BE2C (cell line): ENCODE measurements around the gene KHDC1.
"Not testable (repeated sequence)": the region's sequence is repeated elsewhere in the genome, so short reads cannot be mapped to it uniquely, and the experiment has no call there.

ENCODE experiments used
- DNase-seq: peaks from one replicate; pipeline ENCODE4 v3.0.0-alpha.2; 2020
- H3K27me3 ChIP-seq: fragments of 250-450 bp; sonication (Bioruptor Pico); 2 replicates; pipeline ENCODE4 v1.5.1; 2020; ENCODE audit warnings: mild to moderate bottlenecking
- H3K36me3 ChIP-seq: fragments of 250-450 bp; sonication (Bioruptor Pico); 2 replicates; pipeline ENCODE4 v1.5.1; 2020; ENCODE audit warnings: mild to moderate bottlenecking
- H3K4me1 ChIP-seq: fragments of 250-450 bp; sonication (Bioruptor Pico); 2 replicates; pipeline ENCODE4 v1.5.1; 2020
- H3K4me3 ChIP-seq: 2 replicates; pipeline ENCODE4 v1.5.1; 2011; ENCODE audit warnings: low read depth, low read length
- H3K9me3 ChIP-seq: fragments of 250-450 bp; sonication (Bioruptor Pico); 2 replicates; pipeline ENCODE4 v1.5.1; 2020
- TF ChIP-seq, protein P1 (sequence below): IDR thresholded peaks from 2 replicates; pipeline ENCODE4 v1.5.1; 2012; ENCODE audit warnings: mild to moderate bottlenecking, low read depth, low read length

The KHDC1 gene

DNA sequence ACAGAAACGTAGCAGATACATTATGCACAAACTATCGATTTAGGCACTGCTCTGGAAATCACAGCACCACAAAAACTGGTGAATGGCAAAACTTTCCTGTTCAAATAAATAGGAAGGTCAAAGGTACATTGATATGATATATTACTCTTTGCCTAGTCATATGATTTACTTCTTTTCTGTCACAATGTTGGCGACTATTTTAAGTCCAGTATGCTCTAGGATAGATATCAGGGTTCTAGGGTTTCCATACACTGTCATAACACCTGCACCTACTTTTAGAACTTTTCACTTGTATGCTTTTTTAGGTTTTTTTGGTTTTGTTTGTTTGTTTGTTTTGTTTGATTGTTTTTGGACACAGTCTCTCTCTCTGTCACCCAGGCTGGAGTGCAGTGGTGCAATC lies 62.7 kb downstream of the KHDC1 start:
- Histone ChIP-seq H3K4me1 (no peaks in the 10 kb centered on the region), H3K27me3 (no peaks in the 10 kb centered on the region), H3K4me3 (no peak overlapping the region), H3K9me3 (no peaks in the 10 kb centered on the region), H3K36me3 (no peaks in the 10 kb centered on the region)
- no peak for DNase-seq
- TF ChIP-seq, protein P1, sequence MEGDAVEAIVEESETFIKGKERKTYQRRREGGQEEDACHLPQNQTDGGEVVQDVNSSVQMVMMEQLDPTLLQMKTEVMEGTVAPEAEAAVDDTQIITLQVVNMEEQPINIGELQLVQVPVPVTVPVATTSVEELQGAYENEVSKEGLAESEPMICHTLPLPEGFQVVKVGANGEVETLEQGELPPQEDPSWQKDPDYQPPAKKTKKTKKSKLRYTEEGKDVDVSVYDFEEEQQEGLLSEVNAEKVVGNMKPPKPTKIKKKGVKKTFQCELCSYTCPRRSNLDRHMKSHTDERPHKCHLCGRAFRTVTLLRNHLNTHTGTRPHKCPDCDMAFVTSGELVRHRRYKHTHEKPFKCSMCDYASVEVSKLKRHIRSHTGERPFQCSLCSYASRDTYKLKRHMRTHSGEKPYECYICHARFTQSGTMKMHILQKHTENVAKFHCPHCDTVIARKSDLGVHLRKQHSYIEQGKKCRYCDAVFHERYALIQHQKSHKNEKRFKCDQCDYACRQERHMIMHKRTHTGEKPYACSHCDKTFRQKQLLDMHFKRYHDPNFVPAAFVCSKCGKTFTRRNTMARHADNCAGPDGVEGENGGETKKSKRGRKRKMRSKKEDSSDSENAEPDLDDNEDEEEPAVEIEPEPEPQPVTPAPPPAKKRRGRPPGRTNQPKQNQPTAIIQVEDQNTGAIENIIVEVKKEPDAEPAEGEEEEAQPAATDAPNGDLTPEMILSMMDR = no peak

DNA sequence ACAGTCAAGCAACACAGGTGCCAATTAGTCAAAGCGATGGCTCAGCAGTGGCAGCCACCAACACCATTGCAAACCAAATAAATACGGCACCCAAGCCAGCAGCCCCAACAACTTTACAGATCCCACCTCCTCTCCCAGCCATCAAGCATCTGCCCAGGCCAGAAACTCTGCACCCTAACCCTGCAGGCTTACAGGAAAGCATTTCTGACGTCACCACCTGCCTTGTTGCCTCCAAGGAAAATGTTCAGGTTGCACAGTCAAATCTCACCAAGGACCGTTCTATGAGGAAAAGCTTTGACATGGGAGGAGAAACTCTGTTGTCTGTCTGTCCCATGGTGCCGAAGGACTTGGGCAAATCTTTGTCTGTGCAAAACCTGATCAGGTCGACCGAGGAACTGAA lies 68.3 kb downstream of the KHDC1 start:
- no peaks in the 10 kb centered on the region for H3K36me3 ChIP-seq
- TF ChIP-seq, protein P1 = no peak
- H3K4me1 ChIP-seq = no peaks in the 10 kb centered on the region
- no peak overlapping the region for H3K4me3 ChIP-seq
- DNase-seq = no peak
- H3K9me3 ChIP-seq = no peaks in the 10 kb centered on the region
- no peaks in the 10 kb centered on the region for H3K27me3 ChIP-seq

DNA sequence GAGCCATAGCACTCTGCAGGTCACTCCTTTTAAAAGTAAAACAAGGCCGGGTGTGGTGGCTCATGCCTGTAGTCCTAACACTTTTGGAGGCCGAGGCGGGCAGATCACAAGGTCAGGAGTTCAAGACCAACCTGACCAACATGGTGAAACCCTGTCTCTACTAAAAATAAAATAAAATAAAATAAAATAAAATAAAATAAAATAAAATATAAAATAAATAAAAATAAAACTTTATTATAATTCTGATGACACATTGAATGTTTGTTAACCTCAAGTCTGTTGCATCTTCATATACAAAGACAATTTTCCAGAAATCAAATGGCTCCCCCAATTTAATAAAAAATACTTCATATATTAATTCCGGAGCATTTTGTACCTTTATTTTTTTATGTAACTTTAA lies 69.7 kb downstream of the KHDC1 start:
- H3K36me3 ChIP-seq, H3K4me1 ChIP-seq, H3K27me3 ChIP-seq, DNase-seq, H3K9me3 ChIP-seq, H3K4me3 ChIP-seq: not testable (repeated sequence)
